CD4-positive, alpha-beta T cell treated with Interleukin-12 subunit alpha and Interleukin-12 subunit beta, for 1 hour (primary cell): ENCODE data around the gene SUCLG2.

ENCODE experiments used
- DNase-seq: peaks from one replicate; pipeline ENCODE4 v3.0.0-alpha.2; 2020

SUCLG2 gene, protein sequence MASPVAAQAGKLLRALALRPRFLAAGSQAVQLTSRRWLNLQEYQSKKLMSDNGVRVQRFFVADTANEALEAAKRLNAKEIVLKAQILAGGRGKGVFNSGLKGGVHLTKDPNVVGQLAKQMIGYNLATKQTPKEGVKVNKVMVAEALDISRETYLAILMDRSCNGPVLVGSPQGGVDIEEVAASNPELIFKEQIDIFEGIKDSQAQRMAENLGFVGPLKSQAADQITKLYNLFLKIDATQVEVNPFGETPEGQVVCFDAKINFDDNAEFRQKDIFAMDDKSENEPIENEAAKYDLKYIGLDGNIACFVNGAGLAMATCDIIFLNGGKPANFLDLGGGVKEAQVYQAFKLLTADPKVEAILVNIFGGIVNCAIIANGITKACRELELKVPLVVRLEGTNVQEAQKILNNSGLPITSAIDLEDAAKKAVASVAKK

DNA sequence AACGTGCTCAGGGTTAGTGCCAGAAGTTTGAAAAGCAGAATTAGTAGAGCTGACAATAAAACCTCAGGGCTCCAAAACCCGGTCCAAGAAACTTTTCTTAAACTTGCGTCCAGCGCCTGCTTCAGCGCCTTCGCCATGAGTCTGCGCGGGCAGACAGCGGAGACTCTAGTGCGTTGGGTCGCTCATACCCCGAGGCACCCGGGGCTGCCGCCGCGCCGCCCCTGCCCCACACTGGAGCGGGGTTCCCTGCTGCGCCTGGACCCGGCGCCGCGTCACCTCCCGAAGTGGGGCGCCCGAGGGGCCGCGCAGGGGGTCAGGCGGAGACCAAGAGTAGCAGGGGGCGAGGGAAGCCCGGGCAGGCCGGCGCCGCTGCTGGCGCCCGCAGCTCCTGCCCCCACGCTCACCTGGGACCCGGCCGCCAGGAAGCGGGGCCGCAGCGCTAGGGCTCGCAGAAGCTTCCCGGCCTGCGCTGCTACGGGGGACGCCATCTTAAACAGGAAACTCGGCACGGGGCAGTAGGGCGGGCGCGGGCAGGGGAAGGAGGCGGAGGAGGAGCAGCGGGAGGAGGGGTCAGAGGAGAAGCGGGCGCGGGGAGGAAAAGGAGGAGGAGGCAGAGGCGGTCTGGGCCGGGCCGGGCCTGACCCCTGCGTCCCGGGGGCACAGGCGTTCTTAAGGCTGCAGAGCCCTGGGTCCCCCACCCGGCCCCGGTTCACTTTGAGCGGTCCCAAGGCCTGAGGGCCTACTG, at the start of gene SUCLG2:
Gene SUCLG2, minus strand, starts transcription at position 514 of the 745 bp plus-strand sequence. Its CDS starts 26 bp downstream, at position 488.
- DNase-seq = peak; percentile 82

DNA sequence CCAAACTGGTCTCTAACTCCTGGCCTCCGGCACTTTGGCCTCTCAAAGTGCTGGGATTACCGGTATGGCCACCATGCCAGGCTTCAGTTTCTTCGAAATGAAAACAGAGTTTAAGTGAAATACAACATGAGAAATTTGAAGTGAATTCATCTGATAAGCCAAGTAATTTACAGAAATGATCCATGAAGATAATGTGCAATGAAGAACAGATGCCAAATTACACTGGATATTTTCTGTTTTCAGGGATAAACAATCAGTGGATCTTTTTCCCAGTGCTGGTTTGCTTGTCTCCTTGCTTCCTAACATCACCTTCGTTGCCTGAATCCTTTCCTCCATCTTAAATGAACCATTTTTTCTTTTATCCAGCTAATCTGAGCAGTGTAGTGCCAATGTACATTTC, 46.2 kb upstream of the SUCLG2 start:
- no peak for DNase-seq

DNA sequence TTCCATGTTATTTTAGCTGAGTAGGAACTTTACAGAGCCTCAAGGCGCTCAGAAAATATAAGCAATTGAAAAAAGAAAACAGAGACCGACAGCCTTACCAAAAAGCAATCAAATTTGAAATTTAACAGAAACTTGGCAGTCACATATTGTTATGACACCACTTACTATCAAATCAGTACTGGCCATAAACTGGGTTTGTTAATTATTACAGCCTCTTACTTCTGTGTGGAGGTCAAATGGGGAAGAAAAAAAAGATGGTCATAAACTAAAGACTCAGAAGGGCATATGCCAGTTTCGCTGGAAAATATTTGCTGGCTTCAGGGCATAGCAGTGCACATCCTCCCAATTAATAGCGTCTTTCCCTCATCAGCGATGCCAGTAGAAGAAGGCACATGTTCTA, 45.5 kb upstream of the SUCLG2 start:
- DNase-seq = no peak

DNA sequence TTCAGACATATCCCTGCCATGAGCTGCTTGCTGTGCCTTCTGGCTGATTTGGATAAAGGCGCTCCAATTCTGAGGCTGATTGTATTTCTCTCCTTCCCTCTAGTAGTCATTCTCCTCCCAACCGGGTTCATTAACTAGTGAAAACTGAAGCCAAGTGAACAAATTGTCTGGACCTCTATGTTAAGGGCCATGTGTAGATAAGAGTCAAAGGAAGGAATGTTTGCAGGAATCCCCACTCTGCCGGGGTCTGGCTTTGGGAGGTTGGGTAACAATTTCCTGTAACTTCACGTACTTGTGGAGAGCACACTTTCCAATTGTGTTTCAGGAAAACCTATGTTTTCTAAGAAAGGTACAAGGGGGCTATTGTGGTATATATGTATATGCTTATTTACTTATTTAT, 38.2 kb upstream of the SUCLG2 start:
- no peak for DNase-seq

DNA sequence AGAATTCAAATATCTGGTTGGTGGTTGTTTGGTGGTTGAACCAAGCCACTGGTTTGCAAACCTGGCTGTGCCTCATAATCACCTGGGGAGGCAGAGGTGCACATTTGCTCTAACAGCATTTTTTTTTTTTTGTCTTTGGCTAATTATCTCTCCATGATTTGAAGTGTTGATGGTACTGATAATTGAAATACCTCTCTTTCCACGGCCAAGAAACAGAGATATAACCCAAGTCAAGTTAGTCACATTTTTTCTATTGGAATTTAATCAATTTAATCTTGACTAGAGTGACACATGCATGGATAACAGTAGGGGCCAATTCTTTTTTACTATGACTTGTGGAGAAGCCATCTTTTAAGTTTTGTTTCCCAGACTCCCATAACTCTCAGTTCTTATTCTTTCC, 37.5 kb upstream of the SUCLG2 start:
- no peak for DNase-seq

DNA sequence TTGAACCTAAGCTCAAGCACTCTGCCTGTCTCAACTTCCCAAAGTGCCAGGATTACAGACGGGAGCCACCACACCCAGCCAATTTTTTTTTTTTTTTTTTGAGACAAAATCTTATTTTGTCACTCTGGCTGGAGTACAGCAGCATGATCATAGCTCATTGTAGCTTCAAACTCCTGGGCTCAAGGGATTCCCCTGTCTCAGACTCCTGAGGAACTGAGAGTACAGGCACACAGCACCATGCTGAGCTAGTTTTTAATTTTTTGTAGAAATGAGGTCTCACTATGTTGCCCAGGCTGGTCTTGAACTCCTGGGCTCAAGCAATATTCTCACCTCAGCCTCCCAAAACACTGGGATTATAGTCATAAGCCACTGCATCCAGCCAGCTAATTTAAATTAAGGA, 36.8 kb upstream of the SUCLG2 start:
- no peak for DNase-seq

DNA sequence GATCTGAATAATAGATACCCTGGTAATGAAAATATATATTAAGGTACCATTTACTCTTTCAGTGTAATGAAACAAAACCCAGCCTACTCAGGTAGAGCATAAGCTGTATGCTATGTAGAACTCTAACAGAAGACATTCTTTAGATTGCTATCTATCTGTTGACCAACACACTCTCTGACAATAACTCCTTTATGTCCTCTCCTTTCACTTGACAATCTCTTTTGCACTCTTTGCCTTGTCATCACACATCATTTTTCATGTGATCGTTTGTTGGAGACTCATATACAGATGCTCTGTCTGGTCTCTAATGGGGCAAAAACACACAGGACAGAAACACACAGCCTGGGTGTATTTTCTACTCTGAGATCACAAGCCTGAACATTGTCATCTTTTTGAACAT, 35.4 kb upstream of the SUCLG2 start:
- DNase-seq = no peak

DNA sequence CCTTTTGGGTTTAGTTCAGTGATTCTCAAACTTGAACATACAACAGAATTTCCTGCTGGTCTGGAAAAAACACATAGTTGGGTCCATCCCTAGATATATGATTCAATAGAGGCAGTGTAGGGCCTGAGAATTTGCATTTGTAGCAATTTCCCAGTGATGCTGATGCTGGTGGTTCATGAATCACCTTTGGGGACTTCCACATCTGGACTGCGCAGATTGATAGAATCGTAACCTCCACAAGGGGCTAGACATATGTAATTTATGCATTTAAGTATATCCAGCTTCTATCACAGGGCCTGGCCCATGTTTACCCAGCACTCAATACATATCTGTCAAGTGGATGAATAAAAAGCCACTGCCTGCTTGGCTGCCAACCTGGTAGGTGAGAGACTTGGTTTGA, 33.8 kb upstream of the SUCLG2 start:
- DNase-seq = no peak

DNA sequence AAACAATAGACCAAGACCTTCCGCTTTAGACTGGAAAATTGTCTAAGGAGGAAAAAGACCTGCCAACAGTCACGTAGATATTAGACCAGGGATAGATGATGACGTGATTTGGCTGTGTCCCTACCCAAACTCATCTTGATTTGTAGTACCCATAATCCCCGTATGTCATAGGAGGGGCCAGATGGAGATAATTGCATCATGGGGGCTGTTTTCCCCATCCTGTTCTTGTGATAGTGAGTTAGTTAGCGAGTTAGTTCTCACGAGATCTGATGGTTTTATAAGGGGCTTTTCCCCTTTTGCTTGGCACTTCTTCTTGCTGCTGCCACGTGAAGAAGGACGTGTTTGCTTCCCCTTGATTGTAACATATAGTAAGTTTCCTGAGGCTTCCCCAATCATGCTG, 31.7 kb upstream of the SUCLG2 start:
- no peak for DNase-seq

DNA sequence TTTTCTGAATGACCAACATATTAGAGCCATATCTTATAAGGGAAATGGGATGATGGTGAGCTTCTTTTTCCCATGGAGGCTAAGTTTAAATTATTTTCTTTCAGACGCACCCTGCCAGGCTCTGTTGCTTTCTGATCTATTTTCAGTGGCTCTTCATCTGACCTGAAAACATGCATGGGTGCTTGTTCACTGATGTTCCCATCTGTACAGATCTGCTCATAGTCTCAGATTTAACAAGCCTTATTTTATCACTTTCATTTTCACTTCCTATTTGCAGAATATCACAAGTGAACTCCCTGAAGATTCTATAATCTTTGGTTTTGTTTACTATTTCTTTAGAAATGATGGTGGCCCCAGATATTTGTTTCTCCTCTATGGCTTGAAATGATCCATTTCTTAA, 31.1 kb upstream of the SUCLG2 start:
- DNase-seq = no peak

DNA sequence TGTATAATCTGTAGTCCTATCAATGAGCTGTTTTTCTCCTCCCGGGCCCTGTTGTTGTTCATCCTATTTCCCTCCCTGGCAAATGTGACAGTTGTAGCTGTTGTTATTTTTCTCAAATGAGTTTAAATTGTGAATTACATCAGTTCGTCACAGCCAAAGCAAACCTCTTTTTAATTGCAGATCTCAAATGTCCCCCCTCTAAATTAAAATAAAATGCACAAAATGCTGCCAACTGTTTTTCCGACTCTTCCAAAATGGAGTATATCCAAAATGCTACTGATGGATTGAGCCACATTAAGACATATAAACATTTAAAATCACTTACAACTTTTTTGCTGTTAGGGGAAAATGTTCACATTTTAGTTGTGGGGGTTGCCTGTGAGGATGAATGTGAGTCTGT, 29.8 kb upstream of the SUCLG2 start:
- no peak for DNase-seq

DNA sequence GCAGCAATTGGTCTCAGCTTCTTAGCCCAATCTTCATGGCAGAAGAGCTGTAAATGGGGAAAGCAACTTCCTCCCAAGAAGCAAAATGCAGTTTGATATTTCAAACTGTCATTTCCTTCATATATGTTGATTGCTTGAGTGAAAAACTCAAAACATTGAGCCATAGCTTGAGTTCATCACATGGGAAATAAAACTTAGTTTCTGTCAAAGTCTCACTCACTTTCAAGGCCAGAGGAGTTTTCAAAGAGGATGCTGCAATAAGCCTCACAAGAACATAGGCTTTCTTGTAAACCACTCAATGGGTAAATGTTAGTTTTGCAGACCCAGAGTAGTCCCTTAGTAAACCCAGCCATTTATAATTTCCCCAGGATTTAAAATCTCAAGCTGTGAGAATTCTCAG, 29.1 kb upstream of the SUCLG2 start:
- no peak for DNase-seq

DNA sequence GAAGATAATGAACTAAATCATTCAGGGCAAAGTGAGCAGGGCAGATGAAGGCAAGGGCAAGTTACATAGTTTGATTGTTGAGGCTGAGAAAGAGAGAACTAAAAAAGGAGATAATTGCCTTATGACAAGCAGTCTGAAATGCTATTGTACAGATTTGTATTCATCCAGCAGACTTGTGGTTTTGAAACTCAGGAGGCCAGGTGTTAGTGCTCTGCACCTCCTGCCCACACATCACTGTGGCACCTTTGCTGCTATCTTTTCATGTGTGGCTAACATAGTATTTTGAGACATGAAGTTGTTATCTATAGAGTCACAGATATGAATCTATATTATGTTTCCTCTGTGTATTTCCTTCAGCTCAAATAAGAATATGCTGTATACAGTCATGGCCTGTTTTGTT, 24.3 kb upstream of the SUCLG2 start:
- DNase-seq = peak; percentile 12

DNA sequence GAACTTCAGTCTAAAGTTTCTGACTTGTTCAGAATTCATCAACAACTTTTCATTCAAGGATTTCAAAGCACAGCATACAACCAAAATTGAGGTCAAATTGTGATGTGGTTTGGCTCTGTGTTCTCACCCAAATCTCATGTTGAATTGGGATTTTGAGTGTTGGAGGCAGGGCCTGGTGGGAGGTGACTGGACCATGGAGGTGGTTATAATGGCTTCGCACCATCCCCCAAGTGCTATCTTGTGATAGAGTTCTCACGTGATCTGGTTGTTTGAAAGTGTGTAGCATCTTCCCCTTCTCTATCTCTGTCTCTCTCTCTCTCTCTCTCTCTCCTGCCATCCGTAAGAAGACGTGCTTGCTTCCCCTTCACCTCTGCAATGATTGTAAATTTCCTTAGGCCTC, 19.6 kb upstream of the SUCLG2 start:
- no peak for DNase-seq

DNA sequence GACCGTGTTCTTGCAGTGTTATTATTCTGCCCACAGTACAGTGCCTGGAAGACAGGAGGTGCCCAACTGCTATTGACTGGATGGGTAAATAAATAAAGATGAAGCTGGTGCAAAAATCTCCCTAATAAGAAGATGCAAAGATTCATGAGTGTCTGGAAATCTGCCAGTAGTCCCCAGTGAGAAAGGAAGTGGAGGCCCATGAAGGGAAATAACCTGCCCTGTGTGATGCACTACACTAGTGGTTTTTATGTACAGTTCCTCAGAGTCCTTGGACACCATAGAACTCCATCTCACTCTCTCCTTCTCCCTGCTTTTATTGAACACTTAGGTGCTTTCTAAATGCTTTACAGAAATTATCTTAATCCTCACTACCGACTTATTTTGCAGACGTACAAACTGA, 8.3 kb upstream of the SUCLG2 start:
- DNase-seq = peak; percentile 48

DNA sequence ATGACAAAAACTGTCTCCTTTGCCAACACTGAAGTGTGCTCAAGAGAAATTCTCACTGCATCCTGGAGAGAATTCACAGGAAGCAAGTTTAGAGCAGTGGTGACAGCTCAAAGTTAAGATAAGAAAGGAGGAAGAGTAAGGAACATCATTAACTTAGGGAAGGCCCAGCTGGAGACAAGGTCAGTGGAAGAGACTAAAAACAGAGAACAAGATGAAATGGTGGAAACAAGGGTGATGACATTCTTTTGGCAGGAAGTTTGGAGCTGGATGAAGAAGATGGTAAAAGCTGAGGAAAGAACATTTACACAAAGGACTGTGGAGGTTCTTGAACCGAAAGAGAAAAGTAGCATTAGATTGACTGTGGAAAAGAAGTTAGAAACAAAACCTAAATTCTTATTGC, 6.7 kb upstream of the SUCLG2 start:
- DNase-seq = no peak

DNA sequence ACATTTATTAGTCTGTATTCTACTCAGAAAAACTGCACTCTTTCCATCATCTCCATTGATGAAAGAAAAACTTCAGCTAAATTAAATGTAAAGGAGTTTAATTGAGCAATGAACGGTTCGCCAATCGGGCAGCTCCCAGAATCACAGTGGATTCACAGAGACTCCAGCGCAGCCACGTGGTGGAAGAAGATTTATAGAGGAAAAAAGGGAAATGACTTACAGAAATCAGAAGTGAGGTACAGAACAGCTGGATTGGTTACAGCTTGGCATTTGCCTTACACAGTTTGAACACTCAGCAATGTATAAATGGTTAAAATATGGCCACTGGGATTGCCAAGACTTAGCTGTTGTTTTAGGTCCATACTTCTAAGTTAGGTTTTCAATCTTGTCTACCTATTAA, 2.8 kb upstream of the SUCLG2 start:
- no peak for DNase-seq

DNA sequence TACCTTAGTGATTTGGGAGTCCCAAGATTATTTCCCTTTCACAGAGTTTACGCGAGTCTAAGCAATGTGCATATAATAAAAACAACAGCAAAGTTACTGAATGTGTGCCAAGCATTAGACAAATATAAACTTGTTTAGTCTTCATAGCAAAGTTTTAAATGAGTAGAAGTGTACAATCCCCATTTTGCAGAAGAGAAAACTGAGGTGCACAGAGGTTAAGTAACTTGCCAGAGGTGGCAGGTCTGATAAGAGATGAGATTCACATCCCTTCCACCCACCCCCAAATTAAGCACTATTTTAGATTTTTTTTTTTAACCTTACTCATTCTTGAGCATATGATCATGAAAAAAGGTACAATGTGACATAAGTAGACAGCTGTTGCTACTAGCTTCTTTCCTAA, 2.2 kb upstream of the SUCLG2 start:
- DNase-seq = no peak

DNA sequence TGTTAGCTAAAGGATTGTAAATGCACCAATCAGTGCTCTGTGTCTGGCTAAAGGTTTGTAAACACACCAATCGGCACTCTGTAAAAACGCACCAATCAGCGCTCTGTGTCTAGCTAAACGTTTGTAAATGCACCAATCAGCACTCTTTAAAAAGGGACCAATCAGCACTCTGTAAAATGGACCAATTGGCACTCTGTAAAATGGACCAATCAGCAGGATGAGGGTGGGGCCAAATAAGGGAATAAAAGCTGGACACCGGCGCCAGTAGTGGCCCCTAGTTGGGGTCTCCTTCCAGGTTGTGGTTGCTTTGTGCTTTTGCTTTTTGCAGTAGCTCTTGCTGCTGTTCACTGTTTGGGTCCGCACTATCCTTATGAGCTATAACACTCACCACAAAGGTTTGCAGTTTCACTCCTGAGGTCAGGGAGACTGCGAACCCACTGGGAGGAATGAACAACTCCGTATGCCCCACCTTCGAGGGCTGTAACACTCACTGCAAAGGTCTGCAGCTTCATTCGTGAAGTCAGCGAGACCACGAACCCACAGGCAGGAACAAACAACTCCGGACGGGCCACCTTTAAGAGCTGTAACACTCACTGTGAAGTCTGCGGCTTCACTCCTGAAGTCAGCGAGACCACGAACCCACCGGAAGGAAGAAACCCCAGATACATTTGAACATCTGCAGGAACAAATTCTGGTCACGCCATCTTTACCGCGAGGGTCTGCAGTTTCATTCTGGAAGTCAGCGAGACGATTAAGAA, 1.1 kb upstream of the SUCLG2 start:
- DNase-seq = peak; percentile 83

DNA sequence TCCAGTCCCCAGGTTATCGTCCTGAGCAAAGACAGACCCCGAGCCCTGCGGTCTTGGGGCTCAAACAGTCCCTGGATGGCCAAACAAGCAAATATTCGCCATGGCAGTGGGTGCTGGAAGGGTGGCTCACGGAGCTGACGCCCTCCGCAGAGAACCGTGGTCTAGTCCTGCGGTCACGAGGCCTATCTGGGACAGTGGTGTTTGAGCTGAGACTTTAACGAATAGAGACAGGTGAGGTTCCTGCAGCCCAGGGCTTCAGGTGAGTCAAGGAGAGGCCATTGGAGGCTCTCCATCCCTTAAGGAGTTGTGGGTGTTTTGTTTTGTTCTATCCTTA, 399 bp upstream of the SUCLG2 start:
- DNase-seq = peak; percentile 25

DNA sequence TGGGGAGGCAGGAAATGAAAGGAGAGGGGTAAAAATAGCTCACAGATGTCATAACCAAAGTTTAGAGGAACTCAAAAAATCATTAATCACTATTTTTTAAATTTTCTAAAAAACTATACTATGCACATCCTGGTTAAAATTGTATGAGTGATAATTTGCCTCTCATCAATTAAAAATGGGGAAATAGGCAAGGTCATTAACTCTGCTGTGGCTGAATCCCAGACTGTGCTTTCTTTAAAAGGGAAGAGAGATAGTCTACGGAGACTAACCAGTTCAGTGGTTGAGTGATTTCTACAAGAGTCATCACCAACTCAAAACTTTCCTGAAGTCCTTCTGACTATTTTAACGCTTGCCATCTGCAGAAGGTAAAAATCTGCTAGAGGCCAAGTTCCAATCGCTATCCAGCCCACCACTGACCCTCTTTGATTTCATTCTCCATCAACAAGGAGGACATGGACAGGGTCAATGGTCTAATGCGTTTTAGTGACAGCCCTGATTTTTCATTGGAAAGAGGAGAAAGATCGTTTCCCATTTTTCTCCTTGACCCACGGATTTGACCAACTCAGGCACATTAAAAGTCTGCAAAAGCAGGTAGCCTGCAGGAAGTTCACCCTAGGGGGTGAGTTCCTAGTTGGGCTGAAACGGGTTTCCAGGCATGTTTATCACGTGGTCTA, 850 bp downstream of the SUCLG2 start:
- DNase-seq = no peak

DNA sequence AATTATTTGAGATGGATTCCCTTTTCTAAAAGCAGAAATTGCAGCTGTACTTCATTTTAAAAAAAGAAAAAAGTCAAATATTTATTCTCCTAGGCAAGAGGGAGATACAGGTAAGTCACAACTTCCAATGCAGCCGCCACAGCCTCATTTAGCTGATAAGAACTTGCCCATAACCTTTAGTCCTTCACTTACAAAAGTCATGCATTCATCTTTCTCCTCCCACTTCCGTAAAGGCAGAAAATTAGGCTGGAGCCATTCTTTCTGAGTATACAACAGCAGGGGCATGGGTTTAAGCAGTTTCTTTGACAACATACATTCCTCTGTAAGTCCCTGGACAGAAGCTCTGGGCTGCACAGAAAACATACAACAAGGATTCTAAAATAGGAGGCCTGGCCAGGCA, 4.3 kb downstream of the SUCLG2 start:
- DNase-seq = no peak

DNA sequence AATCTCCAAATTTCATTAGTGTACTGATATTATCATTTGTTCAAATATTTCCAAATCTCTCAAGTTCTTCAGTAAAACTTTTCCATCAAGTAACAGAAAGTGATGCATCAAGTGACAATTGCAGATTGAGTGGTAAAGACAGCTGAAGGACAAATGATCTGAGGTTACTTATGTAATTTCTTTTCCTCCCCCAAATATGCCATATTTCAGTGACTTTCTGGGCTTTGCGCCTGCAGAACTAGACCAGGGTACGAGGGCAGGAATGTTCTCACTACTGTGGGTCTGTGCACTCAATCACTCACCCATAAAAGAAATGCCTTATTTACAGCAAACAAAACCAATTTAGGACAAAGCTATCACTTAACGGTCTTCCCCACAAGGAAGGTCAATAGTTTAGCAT, 4.7 kb downstream of the SUCLG2 start:
- DNase-seq = no peak
